ENCODE results near the gene NFATC1.
"Not testable (repeated sequence)": the region's sequence is repeated elsewhere in the genome, so short reads cannot be mapped to it uniquely, and the experiment has no call there.

The NFATC1 gene

DNA sequence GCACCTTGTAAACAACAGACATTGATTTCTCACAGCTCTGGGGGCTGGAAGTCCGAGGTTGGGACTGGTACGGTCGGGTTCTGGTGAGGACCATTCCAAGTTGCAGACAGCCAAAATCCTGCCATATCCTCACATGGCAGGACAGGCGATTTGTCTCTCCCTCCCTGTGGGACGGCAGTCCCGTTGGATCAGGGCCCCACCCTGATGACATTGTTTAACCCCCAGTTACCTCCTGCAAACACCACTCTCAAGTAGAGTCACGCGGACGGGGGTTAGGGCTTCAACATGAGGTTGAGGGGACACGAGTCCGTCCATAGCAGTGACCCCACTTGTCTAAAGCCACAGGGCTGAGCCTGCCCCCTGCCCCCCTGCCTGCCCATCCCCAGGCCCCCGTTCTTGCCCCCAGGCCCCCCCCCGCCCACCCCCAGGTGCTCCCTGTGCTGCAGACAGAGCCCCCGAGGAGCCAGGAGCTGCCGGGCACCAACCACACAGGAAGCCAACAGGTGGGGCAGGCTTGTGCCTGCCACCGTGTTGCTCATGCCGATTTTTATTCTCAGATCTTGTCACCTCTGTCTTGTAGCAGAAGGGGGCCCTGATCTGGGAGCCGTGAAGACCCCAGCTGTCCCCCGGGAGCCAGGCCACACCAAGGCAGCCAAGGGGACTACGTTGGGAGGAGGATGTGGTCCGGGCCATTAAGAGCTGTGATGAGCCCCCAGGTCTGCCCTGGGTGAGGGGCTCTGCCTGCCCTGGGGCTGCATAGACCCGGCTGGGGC is 82.2 kb downstream of the NFATC1 start:
- DNase-seq: peak in 1 of 5 experiments; percentile 1

- DNase-seq: peak in 1 of 5 experiments; percentile 7
Measured at GRCh38 chr18:79478484-79479115, 82.9 kb downstream of the NFATC1 start.

DNA sequence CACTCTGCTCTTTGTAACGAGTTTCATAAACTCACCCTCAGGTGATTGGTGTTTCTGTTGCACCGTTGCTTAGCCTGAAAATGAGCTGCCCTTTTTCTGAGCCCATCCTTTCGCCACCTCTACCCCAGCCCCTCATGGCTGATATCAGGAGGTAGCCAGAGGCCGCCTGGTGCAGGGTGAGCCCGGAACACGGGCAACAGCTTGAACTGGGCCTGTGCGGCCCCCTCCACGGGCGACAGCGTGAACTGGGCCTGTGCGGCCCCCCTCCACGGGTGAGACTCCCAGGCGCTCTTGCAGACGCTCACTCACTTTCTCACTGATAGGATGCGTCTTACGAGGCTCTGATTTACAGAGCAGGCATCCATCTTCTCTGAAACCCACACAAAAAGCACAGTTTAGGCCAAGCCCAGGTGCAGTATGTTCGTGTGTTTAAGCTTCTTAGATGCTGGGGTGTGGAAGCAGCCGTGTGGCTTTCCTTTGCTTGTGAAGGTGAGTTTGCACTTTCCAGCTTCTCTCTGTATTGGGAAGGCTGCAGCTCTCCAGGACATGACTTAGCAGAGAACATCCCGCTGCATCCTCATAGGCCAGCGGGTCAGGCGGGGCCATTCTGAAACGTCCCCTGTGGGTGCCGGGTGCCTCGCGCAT is 83.5 kb downstream of the NFATC1 start:
- DNase-seq: peak in 1 of 5 experiments; percentile 3

- peak in 1 of 5 experiments; percentile 8 for DNase-seq
Measured at GRCh38 chr18:79479761-79480161, 84.0 kb downstream of the NFATC1 start.

GRCh38 chr18:79480171-79481045 is 84.7 kb downstream of the NFATC1 start:
- peak in 1 of 5 experiments; percentile 8 for DNase-seq

DNA sequence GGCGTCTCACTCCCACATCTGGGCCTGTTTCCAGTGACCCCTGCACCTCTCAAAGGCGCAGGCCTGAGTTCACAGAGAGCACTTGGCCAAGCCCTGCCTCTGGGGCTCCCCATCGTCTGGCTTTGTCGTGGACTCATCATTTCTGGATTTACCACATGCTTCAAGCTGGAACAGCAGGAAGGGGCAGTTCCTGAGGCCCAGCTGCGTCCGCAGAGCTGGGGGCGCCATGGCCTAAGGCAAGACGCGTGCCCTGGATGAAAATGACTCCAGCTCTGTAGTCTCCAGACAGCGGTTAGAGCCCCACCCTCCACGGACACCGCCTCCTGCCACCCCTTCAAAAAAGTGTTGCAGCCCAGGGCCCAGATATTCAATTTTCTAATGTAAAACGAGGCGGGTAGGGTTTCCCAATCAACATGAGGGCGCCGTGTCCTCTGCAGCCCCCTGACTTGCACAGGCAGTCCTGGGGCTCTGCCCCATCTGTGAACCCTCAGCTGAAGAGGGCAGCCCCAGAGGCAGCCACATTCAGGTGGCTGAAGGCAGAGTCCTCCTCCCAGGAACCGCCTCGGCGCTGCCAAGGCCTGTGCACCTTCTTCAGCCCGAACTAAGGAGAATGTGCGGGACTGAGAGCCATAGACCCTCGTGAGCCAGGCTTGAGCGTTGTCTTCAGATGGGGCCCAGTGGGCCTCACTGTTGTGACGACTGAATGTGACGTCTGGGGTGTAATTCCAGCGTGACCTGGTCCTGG is 85.5 kb downstream of the NFATC1 start:
- peak in 1 of 5 experiments; percentile 6 for DNase-seq

GRCh38 chr18:79483393-79483792 is 87.7 kb downstream of the NFATC1 start:
- not testable (repeated sequence) for DNase-seq

DNA sequence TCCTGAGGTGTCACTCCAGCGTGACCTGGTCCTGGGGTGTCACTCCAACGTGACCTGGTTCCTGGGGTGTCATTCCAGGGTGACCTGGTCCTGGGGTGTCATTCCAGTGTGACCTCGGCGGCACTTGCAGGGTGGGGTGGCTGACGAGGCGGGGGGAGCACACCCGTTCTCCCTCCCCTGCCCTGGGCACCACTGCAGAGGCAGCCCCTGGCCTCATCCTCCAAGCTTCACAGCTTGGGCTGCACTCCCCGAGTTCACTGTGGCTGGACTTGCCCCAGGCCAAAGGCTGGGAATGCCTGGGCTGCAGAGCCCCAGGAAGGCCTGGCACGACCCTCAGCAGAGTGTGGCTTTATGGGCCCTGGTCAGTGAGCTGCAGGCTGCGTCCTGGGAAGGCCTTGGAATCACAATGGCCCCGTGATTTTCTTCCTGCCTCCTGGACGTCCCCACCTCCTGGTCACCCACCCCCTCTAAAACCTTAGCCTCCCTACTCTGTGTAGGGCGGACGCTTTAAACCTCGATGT is 88.3 kb downstream of the NFATC1 start:
- peak in 1 of 5 experiments; percentile 6 for DNase-seq

DNA sequence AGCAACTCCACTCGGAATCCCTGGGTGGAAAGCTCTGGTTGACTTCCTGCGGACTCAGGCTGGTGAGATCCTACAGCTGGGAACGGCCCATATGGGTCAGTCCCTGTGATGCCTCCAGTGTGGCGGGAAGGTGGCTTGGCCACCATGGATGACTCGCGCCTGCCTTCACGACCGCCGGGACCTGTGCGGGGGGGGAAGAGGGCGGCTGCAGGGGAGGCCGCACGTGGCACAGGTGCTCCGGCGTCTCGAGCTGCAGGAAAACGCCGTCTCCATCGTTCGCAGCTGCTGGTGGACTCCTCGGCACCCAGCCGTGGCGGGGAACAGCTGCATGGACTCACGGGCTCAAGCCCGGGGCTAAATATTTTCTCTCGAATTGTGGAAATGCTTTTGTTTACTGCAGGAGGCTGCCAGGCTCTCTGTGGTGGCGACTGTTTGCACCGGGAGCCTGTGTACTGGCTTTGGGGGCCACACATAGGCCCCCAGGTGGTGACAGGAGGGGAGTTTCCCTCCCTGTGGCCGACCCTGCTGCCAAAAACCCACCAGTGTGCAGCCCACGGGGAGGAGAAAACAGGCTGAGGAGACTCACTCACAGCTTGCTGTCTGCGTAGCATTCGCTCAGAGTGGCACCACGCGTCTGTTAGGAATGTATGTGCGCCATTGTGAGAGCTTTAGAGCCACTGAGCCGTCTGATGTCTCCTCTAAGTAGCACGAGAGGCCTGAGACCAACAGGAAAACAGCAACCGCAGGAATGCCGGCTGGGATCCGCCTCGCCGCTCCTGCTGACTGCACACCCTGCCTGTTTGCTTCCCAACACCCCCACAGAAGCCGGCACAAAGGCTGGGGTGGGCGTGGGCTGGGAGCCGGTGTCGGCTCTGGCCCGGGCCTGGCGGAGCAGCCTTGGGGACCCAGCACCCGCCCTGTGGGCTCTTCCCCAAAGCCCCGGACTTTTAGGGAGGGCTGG is 89.2 kb downstream of the NFATC1 start:
- DNase-seq: peak in 1 of 5 experiments; percentile 3

- DNase-seq: no peak
Measured at GRCh38 chr18:79485788-79486355, 90.1 kb downstream of the NFATC1 start.

GRCh38 chr18:79486356-79487182 is 90.8 kb downstream of the NFATC1 start:
- DNase-seq: peak in 1 of 5 experiments; percentile 5

GRCh38 chr18:79487183-79487800 is 91.6 kb downstream of the NFATC1 start:
- peak in 1 of 5 experiments; percentile 5 for DNase-seq

DNA sequence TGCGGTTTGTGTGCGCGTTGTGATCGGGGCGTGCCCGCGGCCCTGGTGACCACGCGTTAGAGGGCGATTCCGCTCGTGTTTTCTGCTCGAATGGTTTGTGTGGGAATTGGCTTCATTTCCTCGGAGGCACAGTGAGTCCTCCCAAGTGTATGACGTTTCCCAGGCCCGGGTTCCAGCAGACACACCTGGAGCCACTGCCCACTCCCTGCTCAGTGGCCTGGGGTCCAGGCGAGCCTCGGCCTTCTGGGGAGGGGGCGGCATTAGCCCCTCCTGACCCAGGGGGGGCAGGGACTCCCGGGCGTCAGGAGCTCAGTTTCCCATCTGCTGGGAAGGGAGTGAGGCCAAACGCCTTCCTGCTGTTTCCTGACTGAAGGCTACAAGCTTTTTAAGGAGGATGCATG is 92.1 kb downstream of the NFATC1 start:
- no peak for DNase-seq

GRCh38 chr18:79488311-79489050 is 92.8 kb downstream of the NFATC1 start:
- peak in 1 of 5 experiments; percentile 5 for DNase-seq

DNA sequence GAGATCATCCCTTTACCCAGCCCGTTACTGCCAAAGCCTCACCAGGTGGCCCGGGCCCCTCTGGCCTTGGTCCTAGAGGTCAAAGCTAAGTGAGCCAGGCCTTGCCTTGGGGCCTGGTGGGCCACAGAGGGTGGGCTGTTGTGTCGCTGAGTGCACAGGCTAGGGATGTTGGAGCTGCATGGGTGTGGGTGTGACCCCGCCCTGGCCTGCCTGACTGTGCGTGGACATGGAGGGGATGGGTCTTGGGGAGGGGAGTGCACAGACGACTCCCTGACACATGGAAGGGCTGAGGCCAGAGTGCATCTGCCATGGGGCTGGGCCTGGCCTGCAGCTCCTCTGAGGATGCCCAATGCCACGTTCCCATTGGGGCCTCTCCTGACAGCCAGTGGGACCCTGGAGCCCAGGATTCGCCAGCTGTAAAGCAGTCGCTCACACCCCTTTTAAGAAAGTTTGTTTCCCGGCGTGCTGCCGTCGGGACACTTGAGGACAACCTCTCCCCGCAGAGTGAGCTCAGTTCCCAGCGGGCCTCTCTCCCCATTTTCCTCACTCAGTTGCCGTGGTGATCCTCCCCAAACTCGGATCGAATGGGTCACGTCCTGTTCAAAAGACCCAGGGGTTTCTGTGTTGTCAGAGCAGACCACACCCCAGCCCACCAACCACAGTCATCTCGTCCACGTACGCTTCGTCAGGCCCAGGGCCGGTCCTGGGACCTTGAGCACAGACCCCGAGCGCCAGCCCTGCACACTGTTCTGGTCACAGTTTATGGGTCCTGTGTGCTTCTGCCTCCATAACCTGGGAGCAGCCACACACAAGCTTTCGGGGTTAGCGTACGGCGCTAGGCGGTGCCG is 93.5 kb downstream of the NFATC1 start:
- DNase-seq: peak in 1 of 5 experiments; percentile 6

GRCh38 chr18:79489899-79490625 is 94.3 kb downstream of the NFATC1 start:
- DNase-seq: peak in 1 of 5 experiments; percentile 5

Measured in T-helper 2 cell (primary cell).